Glomerular endothelial cell (primary cell): ENCODE measurements around the gene ARMCX1. TPM values are rescaled to one million over a fixed set of nuclear protein-coding genes. Genes with fewer than 3 reads are reported as not detected.
A peak's percentile ranks its signal among the peaks of the same experiment; 100 is the strongest.
"Not testable (repeated sequence)": the region's sequence is repeated elsewhere in the genome, so short reads cannot be mapped to it uniquely, and the experiment has no call there.

Experiments
- DNase-seq: peaks from one replicate; pipeline ENCODE4 v3.0.0-alpha.2; 2011; ENCODE audit warnings: low read depth, low spot score; ENCODE audit errors: extremely low read depth
- total RNA-seq: library from RNA; depleted of rRNA; stranded (reverse); fragments of >200 nt; gene quantifications from 2 replicates; pipeline ENCODE4 v1.2.3, GENCODE V29; 2015

The ARMCX1 gene
- total RNA-seq: 17.8 and 25.7 TPM in 2 replicates

- peak; percentile 31 for DNase-seq
These were observed at the start of gene ARMCX1 for GRCh38 chrX:101550362-101550750. Gene ARMCX1, plus strand, starts transcription at chrX:101550547. Its CDS starts 2,384 bp downstream, at chrX:101552931.

- not testable (repeated sequence) for DNase-seq
These were observed 47.4 kb upstream of the ARMCX1 start for GRCh38 chrX:101502929-101503328.

GRCh38 chrX:101507372-101507771, 43.0 kb upstream of the ARMCX1 start:
- DNase-seq: no peak

- no peak for DNase-seq
These were observed 42.4 kb upstream of the ARMCX1 start for GRCh38 chrX:101507986-101508385.

- no peak for DNase-seq
These were observed 19.4 kb upstream of the ARMCX1 start for GRCh38 chrX:101530944-101531343.

GRCh38 chrX:101539116-101539515, 11.2 kb upstream of the ARMCX1 start:
- DNase-seq: no peak

GRCh38 chrX:101550751-101551379, 518 bp downstream of the ARMCX1 start:
- no peak for DNase-seq

- DNase-seq: no peak
These were observed 1.0 kb downstream of the ARMCX1 start for GRCh38 chrX:101551380-101551767.

- no peak for DNase-seq
These were observed 2.4 kb downstream of the ARMCX1 start for GRCh38 chrX:101552714-101553113.

- no peak for DNase-seq
These were observed 14.3 kb downstream of the ARMCX1 start for GRCh38 chrX:101564651-101565050.

GRCh38 chrX:101595739-101596419, 45.5 kb downstream of the ARMCX1 start:
- DNase-seq: peak; percentile 31

- DNase-seq: not testable (repeated sequence)
These were observed 49.2 kb downstream of the ARMCX1 start for GRCh38 chrX:101599592-101599991.

- DNase-seq: no peak
These were observed 51.7 kb downstream of the ARMCX1 start for GRCh38 chrX:101602077-101602476.

Other genes with a start within 250 kb of the ARMCX1 start
- 5.8 and 6.6 TPM in 2 replicates for gene TIMM8A, start 201.8 kb upstream of the ARMCX1 start, total RNA-seq
- gene BTK, start 164.4 kb upstream of the ARMCX1 start, total RNA-seq: not detected in 2 replicates
- gene RPL36A, start 159.5 kb upstream of the ARMCX1 start, total RNA-seq: 741 and 962 TPM in 2 replicates
- 27.2 and 29.6 TPM in 2 replicates for gene GLA, start 142.6 kb upstream of the ARMCX1 start, total RNA-seq
- 52.0 and 54.7 TPM in 2 replicates for gene HNRNPH2, start 142.3 kb upstream of the ARMCX1 start, total RNA-seq
- gene ARMCX4, start 65.1 kb upstream of the ARMCX1 start, total RNA-seq: 5.8 and 7.2 TPM in 2 replicates
- gene ARMCX6, start 67.5 kb downstream of the ARMCX1 start, total RNA-seq: 54.2 and 57.6 TPM in 2 replicates
- 54.4 and 56.8 TPM in 2 replicates for gene ARMCX3, start 72.6 kb downstream of the ARMCX1 start, total RNA-seq
- 40.2 and 56.6 TPM in 2 replicates for gene ARMCX2, start 109.3 kb downstream of the ARMCX1 start, total RNA-seq